HG02588 (cell line): ENCODE measurements around the gene DONSON.
A peak's percentile ranks its signal among the peaks of the same experiment; 100 is the strongest.

ENCODE experiments used
- ATAC-seq: cut with Tn5 transposase; IDR thresholded peaks from one replicate; pipeline ENCODE4 v1.9.1; 2021; ENCODE audit warnings: mild to moderate bottlenecking, moderate library complexity; ENCODE audit not compliant: unreplicated experiment

DONSON gene

GRCh38 chr21:33541756-33542639 is 46.5 kb downstream of the DONSON start, which contains the start of gene GART:
GART (minus strand) TSS chr21:33542117; CDS start chr21:33539315, 2,802 bp downstream.
- peak; percentile 55 for ATAC-seq

- ATAC-seq, result no peak
These were observed 47.3 kb downstream of the DONSON start for GRCh38 chr21:33541105-33541711.

- ATAC-seq, result no peak
These were observed 47.8 kb downstream of the DONSON start for GRCh38 chr21:33540711-33541104.

- ATAC-seq, result no peak
These were observed 48.9 kb downstream of the DONSON start for GRCh38 chr21:33539616-33540015.

GRCh38 chr21:33537212-33537611 is 51.3 kb downstream of the DONSON start:
- ATAC-seq, result no peak

- ATAC-seq, result no peak
These were observed 57.5 kb downstream of the DONSON start for GRCh38 chr21:33531007-33531406.
